Measurements from ENCODE around the gene ASB14.

Gene ASB14

DNA sequence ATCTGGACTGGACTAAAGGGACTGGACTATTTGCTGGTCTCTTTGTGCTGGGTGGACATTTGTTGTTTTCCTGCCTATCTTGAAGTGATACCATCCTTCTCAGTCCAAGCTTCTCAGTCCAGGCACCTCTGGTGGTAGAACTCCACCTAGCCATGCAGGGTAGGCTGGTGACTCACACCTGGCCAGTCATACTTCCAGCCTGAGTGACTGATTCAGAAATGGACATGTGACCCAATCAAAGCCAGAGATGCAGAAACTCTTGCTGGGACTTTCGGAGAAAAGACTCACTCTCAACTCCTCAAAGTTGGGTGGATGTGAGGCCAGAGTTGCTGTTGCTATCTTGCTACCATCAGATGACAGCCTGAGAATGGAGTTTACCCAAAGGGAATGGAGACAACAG, 5.6 kb upstream of the ASB14 start:
- H3K27ac ChIP-seq (ENCODE audit: low read depth, low read length) = no peak overlapping the region
- no peaks in the 10 kb centered on the region for H3K9me3 ChIP-seq (ENCODE audit: control insufficient read depth in 1 of 2, low read length in 2 of 2)
- H3K9ac ChIP-seq (ENCODE audit: low read depth in 1 of 2, low read length in 2 of 2) = no peak overlapping the region
- no peak overlapping the region for H3K4me3 ChIP-seq (ENCODE audit: low read depth in 1 of 2, low read length in 2 of 2)
- H3K27me3 ChIP-seq (ENCODE audit: control insufficient read depth in 1 of 2, insufficient read depth in 2 of 2, low read length in 2 of 2) = no peaks in the 10 kb centered on the region
- no peaks in the 10 kb centered on the region for H3K4me1 ChIP-seq (ENCODE audit: control insufficient read depth in 1 of 2, insufficient read depth in 2 of 2, low read length in 2 of 2)
- H3K36me3 ChIP-seq (ENCODE audit: control insufficient read depth in 1 of 2, insufficient read depth in 2 of 2, low read length in 2 of 2) = no peaks in the 10 kb centered on the region

DNA sequence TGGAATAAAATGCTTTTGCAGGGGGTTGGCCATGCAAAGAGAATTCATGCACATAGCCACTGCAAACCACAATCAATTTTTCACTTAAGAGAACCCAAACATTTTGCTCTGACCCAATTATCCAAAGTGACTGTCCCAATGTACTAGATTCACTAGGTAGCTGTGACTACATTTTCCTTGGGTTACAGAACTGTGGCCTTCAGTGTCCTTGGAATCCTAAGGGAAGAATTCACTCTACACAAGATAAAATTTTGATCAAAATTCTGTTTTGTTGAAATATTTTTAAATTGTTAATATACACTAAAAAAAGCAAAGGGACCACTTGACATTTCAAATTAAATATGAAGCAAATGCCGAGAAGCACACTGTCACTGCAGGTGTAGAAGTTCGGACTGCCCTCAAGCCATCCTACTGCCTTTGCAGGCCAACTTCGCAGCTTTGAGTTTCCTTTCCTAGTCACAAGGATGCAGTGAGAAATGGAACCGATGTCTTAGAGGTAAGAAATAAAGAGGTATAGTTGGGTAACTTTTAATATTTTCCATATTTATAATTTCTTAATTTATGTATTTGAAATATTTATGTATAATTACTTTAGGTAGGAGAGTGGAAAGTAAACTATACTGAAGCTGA, 527 bp upstream of the ASB14 start:
- no peaks in the 10 kb centered on the region for H3K27me3 ChIP-seq (ENCODE audit: control insufficient read depth in 1 of 2, insufficient read depth in 2 of 2, low read length in 2 of 2)
- no peaks in the 10 kb centered on the region for H3K36me3 ChIP-seq (ENCODE audit: control insufficient read depth in 1 of 2, insufficient read depth in 2 of 2, low read length in 2 of 2)
- H3K9me3 ChIP-seq (ENCODE audit: control insufficient read depth in 1 of 2, low read length in 2 of 2) = no peaks in the 10 kb centered on the region
- H3K4me1 ChIP-seq (ENCODE audit: control insufficient read depth in 1 of 2, insufficient read depth in 2 of 2, low read length in 2 of 2) = no peaks in the 10 kb centered on the region
- no peak overlapping the region for H3K9ac ChIP-seq (ENCODE audit: low read depth in 1 of 2, low read length in 2 of 2)
- H3K4me3 ChIP-seq (ENCODE audit: low read depth in 1 of 2, low read length in 2 of 2) = no peak overlapping the region
- H3K27ac ChIP-seq (ENCODE audit: low read depth, low read length) = no peak overlapping the region

DNA sequence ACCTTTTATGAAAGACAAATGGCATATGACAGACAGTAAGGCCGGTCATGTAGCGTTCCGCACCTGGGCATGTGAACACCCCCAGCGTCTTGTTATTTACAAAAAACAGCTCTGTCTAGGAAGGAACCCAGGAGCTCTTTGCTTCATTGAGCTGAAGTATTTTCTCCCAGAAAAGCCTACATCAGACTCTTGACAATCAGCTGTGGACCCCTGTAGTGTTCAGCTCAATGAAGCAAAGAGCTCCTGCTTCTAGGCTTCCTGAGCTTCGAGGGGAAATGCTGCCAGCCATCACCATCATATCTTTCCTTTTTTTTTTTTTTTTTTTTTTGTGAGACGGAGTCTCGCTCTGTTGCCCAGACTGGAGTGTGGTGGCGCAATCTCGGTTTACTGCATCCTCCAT, 4.1 kb downstream of the ASB14 start:
- Histone ChIP-seq H3K36me3 (ENCODE audit: control insufficient read depth in 1 of 2, insufficient read depth in 2 of 2, low read length in 2 of 2) (no peaks in the 10 kb centered on the region), H3K4me1 (ENCODE audit: control insufficient read depth in 1 of 2, insufficient read depth in 2 of 2, low read length in 2 of 2) (no peaks in the 10 kb centered on the region), H3K27me3 (ENCODE audit: control insufficient read depth in 1 of 2, insufficient read depth in 2 of 2, low read length in 2 of 2) (no peaks in the 10 kb centered on the region), H3K4me3 (ENCODE audit: low read depth in 1 of 2, low read length in 2 of 2) (no peak overlapping the region), H3K9ac (ENCODE audit: low read depth in 1 of 2, low read length in 2 of 2) (no peak overlapping the region), H3K9me3 (ENCODE audit: control insufficient read depth in 1 of 2, low read length in 2 of 2) (no peaks in the 10 kb centered on the region), H3K27ac (ENCODE audit: low read depth, low read length) (no peak overlapping the region)

DNA sequence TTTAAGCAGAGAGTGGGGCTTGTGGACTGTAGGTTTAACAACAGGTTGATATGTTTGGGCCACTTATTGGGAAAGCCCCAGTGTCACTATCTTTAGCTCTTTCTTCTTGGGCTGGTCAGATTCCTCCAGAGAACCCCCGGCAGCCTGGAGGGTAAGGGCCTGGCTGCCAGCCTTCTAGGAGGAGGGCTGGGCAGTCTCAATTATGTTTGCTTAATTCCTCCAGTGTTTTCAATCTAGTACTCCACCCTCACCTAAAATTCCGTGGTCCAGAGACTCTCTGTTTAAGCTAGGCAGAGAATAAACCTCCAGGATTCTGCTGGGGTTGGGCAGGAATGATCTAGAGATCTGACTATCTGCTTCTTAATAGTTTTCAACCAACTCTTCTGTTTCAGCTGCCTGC, 5.3 kb downstream of the ASB14 start:
- Histone ChIP-seq H3K4me1 (ENCODE audit: control insufficient read depth in 1 of 2, insufficient read depth in 2 of 2, low read length in 2 of 2) (no peaks in the 10 kb centered on the region), H3K27me3 (ENCODE audit: control insufficient read depth in 1 of 2, insufficient read depth in 2 of 2, low read length in 2 of 2) (no peaks in the 10 kb centered on the region), H3K9me3 (ENCODE audit: control insufficient read depth in 1 of 2, low read length in 2 of 2) (no peaks in the 10 kb centered on the region), H3K9ac (ENCODE audit: low read depth in 1 of 2, low read length in 2 of 2) (no peak overlapping the region), H3K4me3 (ENCODE audit: low read depth in 1 of 2, low read length in 2 of 2) (no peak overlapping the region), H3K27ac (ENCODE audit: low read depth, low read length) (no peak overlapping the region), H3K36me3 (ENCODE audit: control insufficient read depth in 1 of 2, insufficient read depth in 2 of 2, low read length in 2 of 2) (no peaks in the 10 kb centered on the region)

DNA sequence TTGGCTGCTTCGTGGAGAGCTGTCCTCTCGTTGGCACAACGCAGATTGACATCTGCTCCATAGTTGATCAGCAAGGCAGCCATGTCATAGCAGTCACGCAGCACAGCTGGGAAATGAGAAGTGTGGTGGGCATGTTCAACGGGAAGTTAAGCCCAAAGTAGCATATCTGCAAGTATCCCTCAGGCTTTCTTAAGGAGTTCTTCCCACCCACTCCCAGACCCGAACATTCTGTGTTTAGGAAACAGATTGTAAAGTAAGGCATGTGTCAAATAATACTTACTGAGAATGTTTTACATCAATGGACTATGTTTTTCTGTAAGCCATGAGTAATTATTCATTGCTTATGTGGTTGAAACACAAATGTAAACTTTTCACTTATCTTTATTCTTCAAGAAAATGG, 9.2 kb downstream of the ASB14 start:
- Histone ChIP-seq H3K36me3 (ENCODE audit: control insufficient read depth in 1 of 2, insufficient read depth in 2 of 2, low read length in 2 of 2) (no peaks in the 10 kb centered on the region), H3K4me3 (ENCODE audit: low read depth in 1 of 2, low read length in 2 of 2) (no peak overlapping the region), H3K27me3 (ENCODE audit: control insufficient read depth in 1 of 2, insufficient read depth in 2 of 2, low read length in 2 of 2) (no peaks in the 10 kb centered on the region), H3K4me1 (ENCODE audit: control insufficient read depth in 1 of 2, insufficient read depth in 2 of 2, low read length in 2 of 2) (no peaks in the 10 kb centered on the region), H3K9ac (ENCODE audit: low read depth in 1 of 2, low read length in 2 of 2) (no peak overlapping the region), H3K9me3 (ENCODE audit: control insufficient read depth in 1 of 2, low read length in 2 of 2) (no peaks in the 10 kb centered on the region), H3K27ac (ENCODE audit: low read depth, low read length) (no peak overlapping the region)

DNA sequence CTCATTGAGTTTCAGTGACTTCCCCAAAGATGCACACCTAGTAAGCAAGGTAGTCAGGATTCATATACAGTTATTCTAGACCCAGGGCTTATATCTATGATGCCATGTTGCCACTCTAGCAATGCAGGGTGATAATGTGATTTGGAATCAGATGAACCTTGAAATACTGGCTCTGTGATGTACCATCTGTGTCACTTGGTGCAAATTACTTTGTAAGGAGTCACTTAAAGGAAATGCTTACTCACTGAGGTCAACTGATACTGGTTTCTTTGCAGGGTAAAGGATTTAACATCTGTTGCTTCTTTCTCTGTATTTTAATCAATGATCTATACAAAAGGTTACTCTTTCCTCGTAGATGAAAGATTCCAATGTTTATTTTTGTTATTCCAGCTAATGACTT, 10.8 kb downstream of the ASB14 start:
- no peaks in the 10 kb centered on the region for H3K4me1 ChIP-seq (ENCODE audit: control insufficient read depth in 1 of 2, insufficient read depth in 2 of 2, low read length in 2 of 2)
- no peaks in the 10 kb centered on the region for H3K9me3 ChIP-seq (ENCODE audit: control insufficient read depth in 1 of 2, low read length in 2 of 2)
- no peak overlapping the region for H3K4me3 ChIP-seq (ENCODE audit: low read depth in 1 of 2, low read length in 2 of 2)
- H3K27me3 ChIP-seq (ENCODE audit: control insufficient read depth in 1 of 2, insufficient read depth in 2 of 2, low read length in 2 of 2) = no peaks in the 10 kb centered on the region
- H3K9ac ChIP-seq (ENCODE audit: low read depth in 1 of 2, low read length in 2 of 2) = no peak overlapping the region
- H3K27ac ChIP-seq (ENCODE audit: low read depth, low read length) = no peak overlapping the region
- no peaks in the 10 kb centered on the region for H3K36me3 ChIP-seq (ENCODE audit: control insufficient read depth in 1 of 2, insufficient read depth in 2 of 2, low read length in 2 of 2)

DNA sequence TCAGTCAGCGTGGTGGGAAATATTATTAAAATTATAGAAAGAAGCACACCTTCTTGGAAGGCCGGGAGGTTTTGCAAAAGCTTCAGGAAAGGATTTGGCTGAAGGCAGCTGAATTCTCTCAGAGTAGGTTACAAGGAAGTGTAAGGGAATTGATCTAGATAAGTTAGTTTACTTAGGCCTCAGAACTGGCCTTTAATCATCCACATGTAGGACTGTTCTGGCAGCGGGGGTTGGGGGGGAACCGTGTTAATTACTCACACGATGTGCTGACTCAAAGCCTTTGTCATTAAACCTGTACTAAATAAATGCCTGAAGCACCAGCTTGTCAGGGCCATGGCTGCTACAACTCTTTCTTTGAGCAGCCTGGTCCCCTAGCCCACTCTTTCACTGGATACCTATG, 12.8 kb downstream of the ASB14 start:
- Histone ChIP-seq H3K4me3 (ENCODE audit: low read depth in 1 of 2, low read length in 2 of 2) (no peak overlapping the region), H3K4me1 (ENCODE audit: control insufficient read depth in 1 of 2, insufficient read depth in 2 of 2, low read length in 2 of 2) (no peaks in the 10 kb centered on the region), H3K27ac (ENCODE audit: low read depth, low read length) (no peak overlapping the region), H3K9ac (ENCODE audit: low read depth in 1 of 2, low read length in 2 of 2) (no peak overlapping the region), H3K27me3 (ENCODE audit: control insufficient read depth in 1 of 2, insufficient read depth in 2 of 2, low read length in 2 of 2) (no peaks in the 10 kb centered on the region), H3K9me3 (ENCODE audit: control insufficient read depth in 1 of 2, low read length in 2 of 2) (no peaks in the 10 kb centered on the region), H3K36me3 (ENCODE audit: control insufficient read depth in 1 of 2, insufficient read depth in 2 of 2, low read length in 2 of 2) (no peaks in the 10 kb centered on the region)

DNA sequence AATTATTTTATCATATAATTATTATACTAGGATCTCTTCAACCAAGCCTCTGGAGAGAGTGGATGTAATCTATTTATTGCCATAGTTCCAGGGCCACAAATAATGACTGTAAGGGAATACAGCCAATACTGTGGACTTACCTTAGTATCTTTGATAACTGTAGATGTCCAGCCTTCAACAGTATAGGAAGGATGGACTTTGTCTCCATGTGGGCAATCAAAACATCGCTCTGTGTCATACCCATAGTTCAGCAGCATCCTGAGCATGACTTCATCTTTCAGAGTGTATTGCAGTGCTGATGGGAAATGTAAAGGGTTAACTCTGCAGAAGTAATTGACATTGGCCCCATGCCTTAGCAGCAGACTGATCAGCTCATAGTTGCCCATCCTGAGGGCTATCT, 14.2 kb downstream of the ASB14 start:
- Histone ChIP-seq H3K9me3 (ENCODE audit: control insufficient read depth in 1 of 2, low read length in 2 of 2) (no peaks in the 10 kb centered on the region), H3K4me3 (ENCODE audit: low read depth in 1 of 2, low read length in 2 of 2) (no peak overlapping the region), H3K9ac (ENCODE audit: low read depth in 1 of 2, low read length in 2 of 2) (no peak overlapping the region), H3K27me3 (ENCODE audit: control insufficient read depth in 1 of 2, insufficient read depth in 2 of 2, low read length in 2 of 2) (no peaks in the 10 kb centered on the region), H3K36me3 (ENCODE audit: control insufficient read depth in 1 of 2, insufficient read depth in 2 of 2, low read length in 2 of 2) (peaks cover 0 to 4% of the 10 kb centered on the region in 2 donors), H3K27ac (ENCODE audit: low read depth, low read length) (no peak overlapping the region), H3K4me1 (ENCODE audit: control insufficient read depth in 1 of 2, insufficient read depth in 2 of 2, low read length in 2 of 2) (no peaks in the 10 kb centered on the region)

DNA sequence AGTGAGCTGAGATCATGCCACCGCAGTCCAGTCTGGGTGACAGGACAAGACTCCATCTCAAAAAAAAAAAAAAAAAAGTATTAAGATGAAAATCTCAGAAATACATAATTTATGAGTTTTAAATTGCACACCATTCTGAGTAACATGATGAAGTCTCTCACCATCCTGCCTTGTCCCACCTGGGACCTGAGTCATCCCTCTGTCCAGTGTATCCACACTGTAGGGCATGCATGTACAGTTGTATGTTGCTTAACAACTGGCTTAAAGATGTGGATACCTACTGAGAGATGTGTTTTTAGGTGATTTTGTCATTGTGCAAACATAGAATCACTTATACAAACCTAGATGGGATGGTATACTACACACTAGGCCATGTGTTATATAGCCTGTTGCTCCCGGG, 17.1 kb downstream of the ASB14 start:
- H3K27me3 ChIP-seq (ENCODE audit: control insufficient read depth in 1 of 2, insufficient read depth in 2 of 2, low read length in 2 of 2) = no peaks in the 10 kb centered on the region
- no peaks in the 10 kb centered on the region for H3K4me1 ChIP-seq (ENCODE audit: control insufficient read depth in 1 of 2, insufficient read depth in 2 of 2, low read length in 2 of 2)
- no peak overlapping the region for H3K4me3 ChIP-seq (ENCODE audit: low read depth in 1 of 2, low read length in 2 of 2)
- H3K27ac ChIP-seq (ENCODE audit: low read depth, low read length) = no peak overlapping the region
- no peaks in the 10 kb centered on the region for H3K9me3 ChIP-seq (ENCODE audit: control insufficient read depth in 1 of 2, low read length in 2 of 2)
- no peak overlapping the region for H3K9ac ChIP-seq (ENCODE audit: low read depth in 1 of 2, low read length in 2 of 2)
- peaks cover 0 to 21% of the 10 kb centered on the region in 2 donors for H3K36me3 ChIP-seq (ENCODE audit: control insufficient read depth in 1 of 2, insufficient read depth in 2 of 2, low read length in 2 of 2)

DNA sequence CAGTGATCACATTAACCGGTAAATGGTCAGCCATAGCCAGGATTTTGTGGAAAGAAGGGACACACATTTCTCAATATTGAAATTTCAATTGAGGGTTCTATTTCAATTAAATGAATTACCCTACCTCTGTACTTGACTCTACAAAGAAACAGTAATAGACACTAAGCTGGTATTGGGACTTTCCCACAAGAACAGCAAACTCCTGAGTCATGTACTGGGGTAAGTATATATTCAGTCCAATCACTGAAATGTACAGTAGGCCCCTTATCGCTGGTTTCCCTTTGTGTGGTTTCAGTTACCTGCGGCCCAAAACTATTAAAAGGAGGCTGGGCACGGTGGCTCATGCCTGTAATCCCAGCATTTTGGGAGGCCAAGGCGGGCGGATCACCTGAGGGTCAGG, 17.6 kb downstream of the ASB14 start:
- H3K27ac ChIP-seq (ENCODE audit: low read depth, low read length) = no peak overlapping the region
- peaks cover 0 to 26% of the 10 kb centered on the region in 2 donors for H3K36me3 ChIP-seq (ENCODE audit: control insufficient read depth in 1 of 2, insufficient read depth in 2 of 2, low read length in 2 of 2)
- H3K27me3 ChIP-seq (ENCODE audit: control insufficient read depth in 1 of 2, insufficient read depth in 2 of 2, low read length in 2 of 2) = no peaks in the 10 kb centered on the region
- no peak overlapping the region for H3K9ac ChIP-seq (ENCODE audit: low read depth in 1 of 2, low read length in 2 of 2)
- no peaks in the 10 kb centered on the region for H3K4me1 ChIP-seq (ENCODE audit: control insufficient read depth in 1 of 2, insufficient read depth in 2 of 2, low read length in 2 of 2)
- no peaks in the 10 kb centered on the region for H3K9me3 ChIP-seq (ENCODE audit: control insufficient read depth in 1 of 2, low read length in 2 of 2)
- no peak overlapping the region for H3K4me3 ChIP-seq (ENCODE audit: low read depth in 1 of 2, low read length in 2 of 2)

DNA sequence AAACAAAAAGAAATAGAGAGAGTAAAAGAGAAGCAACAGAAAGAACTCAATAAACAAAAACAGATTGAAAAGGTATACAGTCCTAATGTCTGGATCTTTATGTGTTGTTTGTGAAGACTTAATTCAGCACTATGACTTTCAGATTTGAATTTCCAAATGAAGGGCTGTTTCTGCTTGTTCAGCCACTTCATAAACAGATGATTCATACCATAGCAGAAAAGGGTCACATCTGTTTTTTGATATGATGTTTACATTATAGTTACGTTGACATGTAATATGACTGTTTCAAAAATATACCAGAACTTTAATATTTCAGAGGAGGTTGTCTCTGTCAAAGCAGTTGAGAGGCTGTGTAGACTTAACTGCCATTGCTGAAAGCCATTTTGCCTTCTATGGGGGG, 24.1 kb downstream of the ASB14 start:
- no peaks in the 10 kb centered on the region for H3K4me1 ChIP-seq (ENCODE audit: control insufficient read depth in 1 of 2, insufficient read depth in 2 of 2, low read length in 2 of 2)
- no peak overlapping the region for H3K4me3 ChIP-seq (ENCODE audit: low read depth in 1 of 2, low read length in 2 of 2)
- H3K9me3 ChIP-seq (ENCODE audit: control insufficient read depth in 1 of 2, low read length in 2 of 2) = no peaks in the 10 kb centered on the region
- no peak overlapping the region for H3K27ac ChIP-seq (ENCODE audit: low read depth, low read length)
- peaks cover 7 to 59% of the 10 kb centered on the region in 2 donors for H3K36me3 ChIP-seq (ENCODE audit: control insufficient read depth in 1 of 2, insufficient read depth in 2 of 2, low read length in 2 of 2)
- no peak overlapping the region for H3K9ac ChIP-seq (ENCODE audit: low read depth in 1 of 2, low read length in 2 of 2)
- H3K27me3 ChIP-seq (ENCODE audit: control insufficient read depth in 1 of 2, insufficient read depth in 2 of 2, low read length in 2 of 2) = no peaks in the 10 kb centered on the region

Measured in duodenal mucosa (tissue), 2 donors.